Measurements from ENCODE around the gene GNB1L. TPM values are rescaled to one million over a fixed set of nuclear protein-coding genes. Genes with fewer than 3 reads are reported as not detected.

The GNB1L gene
- total RNA-seq, 2 experiments from 2014 or later: 7.6 to 12.4 TPM

DNA sequence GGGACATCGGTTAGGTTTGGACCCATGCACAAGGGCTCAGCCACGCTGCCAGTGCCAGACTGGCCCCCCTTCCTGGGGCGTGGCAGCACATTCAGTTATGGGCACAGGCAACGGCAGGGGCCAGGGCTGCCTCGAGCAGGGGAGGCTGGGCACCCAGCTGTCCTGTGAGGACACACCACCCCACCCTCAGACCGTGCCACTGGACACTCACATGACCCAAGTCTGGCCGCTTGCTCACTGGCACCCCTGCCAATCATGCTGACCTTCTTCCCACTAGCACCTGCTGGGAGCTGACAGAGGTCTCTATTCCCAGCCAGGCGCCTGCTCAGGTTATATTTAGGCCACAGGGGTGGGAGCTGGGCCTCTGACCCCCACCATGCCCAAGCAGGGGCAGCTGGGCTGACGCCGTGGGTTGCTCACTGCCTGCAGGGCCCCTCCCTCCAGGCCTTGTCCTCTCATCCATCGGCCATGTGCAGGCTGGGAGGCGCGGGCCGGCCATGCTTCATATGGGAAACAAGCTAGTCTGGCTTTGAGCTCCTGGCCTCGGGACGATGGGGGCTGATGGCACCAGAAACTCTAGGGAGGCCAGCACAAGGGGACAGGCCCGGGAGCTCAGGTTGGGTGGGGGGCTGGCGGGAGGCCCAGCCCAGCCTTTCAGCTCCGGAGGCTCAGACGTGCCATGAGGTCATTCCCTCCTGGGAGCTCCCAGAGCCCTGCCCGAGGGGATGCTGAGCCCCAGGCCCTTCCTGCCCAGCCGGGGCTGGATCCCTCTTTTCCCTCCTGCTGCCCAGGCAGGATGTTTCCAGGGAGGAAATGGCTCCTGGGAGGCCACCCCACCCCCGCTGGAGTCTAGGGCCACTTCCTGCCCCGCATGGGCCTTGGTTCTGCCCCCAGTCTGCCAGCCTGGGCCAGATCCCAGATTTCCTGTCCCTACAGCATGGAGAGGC is 109.2 kb downstream of the GNB1L start:
- CTCF ChIA-PET: interaction anchor here (0.5 to 1.4 kb wide), 3 partner anchors 15 to 267 kb away, joined by 3 to 7 read pairs (median 4); no protein-coding TSS in a partner anchor
- ATAC-seq: no peak
- Mint-ChIP-seq H3K36me3 (ENCODE audit: low read depth) (no peaks in the 10 kb centered on the region), H3K9me3 (ENCODE audit: low read depth) (no peaks in the 10 kb centered on the region), H3K27ac (no peak overlapping the region), H3K4me3 (no peak overlapping the region), H3K27me3 (no peaks in the 10 kb centered on the region), H3K4me1 (no peaks in the 10 kb centered on the region)
- intact Hi-C loops (cut with DNase I, micrococcal nuclease): no loop called here
- no peak for DNase-seq
- POLR2A ChIA-PET: no interaction called here

DNA sequence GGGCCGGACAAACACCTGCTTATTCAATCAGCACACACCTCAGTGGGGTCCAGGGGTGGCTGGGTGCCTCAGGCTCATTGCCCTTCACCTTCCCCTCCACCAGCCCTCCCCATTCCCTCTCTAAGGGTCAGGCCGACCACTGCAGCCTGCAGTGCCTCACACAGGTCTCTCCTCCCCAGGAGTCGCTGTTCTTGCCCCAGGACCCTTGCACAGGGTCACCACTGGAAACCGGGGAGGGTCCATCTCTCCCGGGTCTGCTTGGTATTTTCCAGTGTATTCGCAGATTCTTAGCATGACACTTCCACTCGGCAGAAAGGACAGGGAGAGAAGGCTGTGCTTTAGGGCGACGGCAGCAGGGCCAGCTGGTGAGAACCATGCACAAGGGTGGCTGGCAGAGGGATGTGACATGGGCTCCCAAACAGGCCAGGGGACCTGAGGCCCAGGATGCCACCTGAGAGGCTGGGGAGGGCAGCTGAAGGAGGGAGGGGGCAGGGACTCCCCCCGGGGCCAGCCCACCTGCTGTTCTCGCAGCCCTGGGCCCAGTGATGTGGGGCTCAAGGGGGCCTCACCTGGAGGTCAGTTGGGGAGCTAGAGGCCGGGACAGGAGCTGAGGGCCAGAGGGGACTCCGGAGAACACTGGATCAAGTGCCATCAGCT is 110.2 kb downstream of the GNB1L start:
- H3K36me3 Mint-ChIP-seq (ENCODE audit: low read depth): no peaks in the 10 kb centered on the region
- H3K4me3 Mint-ChIP-seq: no peak overlapping the region
- ATAC-seq (no peak), DNase-seq (no peak)
- no peaks in the 10 kb centered on the region for H3K4me1 Mint-ChIP-seq
- H3K27ac Mint-ChIP-seq: no peak overlapping the region
- ChIA-PET CTCF (interaction anchor here (0.6 to 1.4 kb wide), 2 partner anchors 12 to 15 kb away, joined by 3 to 7 read pairs; no protein-coding TSS in a partner anchor), POLR2A (no interaction called here)
- no peaks in the 10 kb centered on the region for H3K27me3 Mint-ChIP-seq
- H3K9me3 Mint-ChIP-seq (ENCODE audit: low read depth): no peaks in the 10 kb centered on the region
- intact Hi-C loops (cut with DNase I, micrococcal nuclease): no loop called here

DNA sequence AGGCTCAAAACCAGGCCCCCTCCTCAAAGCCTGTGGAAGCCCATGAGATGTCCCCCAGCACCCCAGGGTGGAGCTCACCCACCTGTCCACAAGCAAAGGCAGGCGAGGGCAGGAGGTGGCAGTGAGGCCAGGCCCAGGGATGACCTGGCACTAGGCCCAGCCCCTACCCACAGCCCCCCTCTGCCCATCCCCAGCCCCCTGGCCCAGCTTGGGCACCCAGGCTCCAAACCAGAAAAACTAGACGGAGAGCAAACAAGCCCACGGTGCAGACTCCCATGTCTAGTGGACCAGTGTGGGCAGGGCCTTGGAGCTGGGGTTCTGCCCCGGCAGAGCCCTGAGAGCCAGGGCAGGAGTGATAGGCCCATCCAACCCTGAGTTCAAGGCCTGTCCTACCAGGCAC is 111.0 kb downstream of the GNB1L start:
- Mint-ChIP-seq H3K27me3 (no peaks in the 10 kb centered on the region), H3K9me3 (ENCODE audit: low read depth) (no peaks in the 10 kb centered on the region), H3K4me3 (no peak overlapping the region), H3K36me3 (ENCODE audit: low read depth) (no peaks in the 10 kb centered on the region), H3K27ac (no peak overlapping the region), H3K4me1 (no peaks in the 10 kb centered on the region)
- intact Hi-C loops (cut with DNase I, micrococcal nuclease): no loop called here
- ATAC-seq (no peak), DNase-seq (no peak)
- ChIA-PET POLR2A (no interaction called here), CTCF (no interaction called here)

DNA sequence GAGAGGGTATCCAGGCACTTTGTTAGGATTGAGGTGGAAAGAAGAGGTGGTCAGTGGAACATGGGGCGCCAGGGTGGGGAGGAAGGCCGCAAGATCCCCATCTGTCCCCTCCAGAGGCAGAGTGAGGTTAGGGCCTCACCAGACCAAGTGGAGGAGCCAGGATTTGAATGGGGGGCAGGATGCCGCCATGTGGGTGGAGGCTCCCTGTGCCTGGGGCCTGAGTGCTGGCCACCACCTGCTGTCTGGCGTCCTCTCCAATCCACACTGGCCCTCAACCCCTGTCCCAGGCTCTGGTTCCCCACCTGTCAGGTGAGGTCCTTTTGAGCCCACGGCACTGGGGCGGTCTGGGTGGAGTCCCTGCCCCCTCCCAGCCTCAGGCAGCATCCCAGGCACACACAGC is 111.6 kb downstream of the GNB1L start:
- DNase-seq: no peak
- CTCF ChIA-PET: interaction anchor here (1.8 kb wide), 1 partner anchor 13 kb away, joined by 6 read pairs; no protein-coding TSS in a partner anchor

DNA sequence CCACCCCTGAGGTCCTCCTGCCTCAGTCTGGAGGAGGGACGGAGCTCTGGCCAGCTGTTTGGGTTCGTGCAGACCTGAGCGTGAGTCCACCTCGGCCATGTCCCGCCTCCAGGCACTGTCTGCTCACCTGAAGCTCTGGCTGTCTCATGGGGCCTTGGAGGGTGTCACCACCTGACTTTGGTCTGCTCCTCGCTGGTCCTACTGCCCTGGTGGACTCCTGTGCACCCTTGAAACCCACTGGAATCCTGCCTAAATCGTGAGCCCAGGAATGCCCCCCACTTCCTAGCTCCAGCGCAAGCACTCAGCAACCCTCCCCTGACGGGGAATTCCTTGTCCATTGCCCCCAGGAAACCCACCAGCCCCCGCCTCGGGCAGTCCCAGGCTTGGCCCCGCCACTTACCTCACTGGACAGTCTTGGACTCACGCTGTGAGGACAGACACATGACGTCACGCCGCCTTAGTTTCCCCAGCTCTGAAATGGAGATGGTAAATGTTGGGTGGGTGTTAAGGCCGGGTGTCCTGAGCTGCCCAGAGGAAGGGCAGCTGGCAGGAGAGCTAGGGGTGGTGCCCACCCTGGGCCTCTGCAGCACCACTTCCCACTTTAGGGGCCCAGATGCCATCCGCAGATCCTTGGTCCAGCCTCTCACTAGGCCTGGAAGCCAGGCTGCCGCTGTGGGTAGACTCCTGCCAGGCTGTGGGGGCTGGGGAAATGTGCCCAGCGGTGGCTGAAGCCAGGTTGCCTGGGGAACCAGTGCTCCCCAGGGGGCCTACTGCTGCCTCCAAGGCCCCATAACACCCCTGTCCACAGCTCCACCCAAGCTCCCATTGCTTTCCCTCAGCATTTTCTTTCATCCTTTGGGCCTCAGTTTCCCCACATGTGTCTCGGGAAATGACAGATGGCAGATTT is 112.3 kb downstream of the GNB1L start:
- Mint-ChIP-seq H3K27ac (no peak overlapping the region), H3K4me3 (no peak overlapping the region), H3K27me3 (no peaks in the 10 kb centered on the region), H3K9me3 (ENCODE audit: low read depth) (no peaks in the 10 kb centered on the region), H3K36me3 (ENCODE audit: low read depth) (no peaks in the 10 kb centered on the region), H3K4me1 (no peaks in the 10 kb centered on the region)
- ChIA-PET POLR2A (no interaction called here), CTCF (interaction anchor here (1.0 to 1.8 kb wide), 3 partner anchors 12 to 37 kb away, joined by 3 to 6 read pairs (median 3); no protein-coding TSS in a partner anchor)
- DNase-seq (no peak), ATAC-seq (no peak)
- intact Hi-C loops (cut with DNase I, micrococcal nuclease): no loop called here

More for the DNA sequence above, 111.6 kb downstream of the GNB1L start:
- Mint-ChIP-seq H3K27me3 (no peaks in the 10 kb centered on the region), H3K36me3 (ENCODE audit: low read depth) (no peaks in the 10 kb centered on the region), H3K9me3 (ENCODE audit: low read depth) (no peaks in the 10 kb centered on the region), H3K27ac (no peak overlapping the region), H3K4me3 (no peak overlapping the region), H3K4me1 (no peaks in the 10 kb centered on the region)
- POLR2A ChIA-PET: no interaction called here
- no peak for ATAC-seq
- intact Hi-C loops (cut with DNase I, micrococcal nuclease): no loop called here

DNA sequence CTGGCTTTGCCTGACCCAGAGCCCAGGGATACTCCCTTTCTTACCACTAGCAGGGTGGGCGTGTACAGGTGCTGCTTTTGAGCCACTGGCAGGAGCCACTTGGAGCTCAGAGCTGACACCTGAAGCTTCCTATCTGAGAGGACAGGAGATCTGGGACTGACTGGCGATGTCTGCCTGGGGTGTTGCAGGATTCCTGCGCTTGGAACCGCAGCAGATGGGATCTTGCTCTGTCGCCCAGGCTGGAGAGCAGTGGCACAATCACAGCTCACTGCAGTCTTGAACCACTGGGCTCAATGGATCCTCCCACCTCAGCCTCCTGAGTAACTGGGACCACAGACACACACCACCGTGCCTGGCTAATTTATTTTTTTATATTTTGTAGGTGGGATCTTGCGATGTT is 113.6 kb downstream of the GNB1L start:
- no peak for DNase-seq
- CTCF ChIA-PET: interaction anchor here (1.4 to 1.5 kb wide), 2 partner anchors 11 to 38 kb away, joined by 3 to 5 read pairs; no protein-coding TSS in a partner anchor
- ATAC-seq: no peak

DNA sequence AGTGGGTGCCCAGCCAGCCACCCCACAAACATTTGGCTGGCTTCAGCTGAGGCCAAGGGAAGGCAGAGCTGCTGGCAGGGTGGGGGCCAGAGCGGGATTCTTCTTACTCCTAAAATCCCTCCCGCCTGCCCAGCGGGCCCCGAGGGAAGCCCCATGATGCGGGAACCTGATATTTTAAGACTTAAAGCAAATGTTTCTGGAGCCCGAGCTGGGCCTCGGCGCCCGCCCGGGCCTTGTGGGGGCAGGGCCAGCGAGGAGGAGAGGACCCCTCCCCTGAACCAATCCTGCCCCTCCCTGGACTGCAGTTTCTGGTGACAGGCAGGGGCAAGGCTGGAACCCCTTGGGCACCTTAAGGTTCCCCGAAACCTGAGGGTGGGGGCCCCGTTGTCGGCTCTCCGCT is 114.1 kb downstream of the GNB1L start:
- Mint-ChIP-seq H3K4me3 (no peak overlapping the region), H3K27me3 (no peaks in the 10 kb centered on the region), H3K4me1 (no peaks in the 10 kb centered on the region), H3K27ac (no peak overlapping the region), H3K9me3 (ENCODE audit: low read depth) (no peaks in the 10 kb centered on the region), H3K36me3 (ENCODE audit: low read depth) (no peaks in the 10 kb centered on the region)
- intact Hi-C loops (cut with DNase I, micrococcal nuclease): no loop called here
- ChIA-PET POLR2A (no interaction called here), CTCF (interaction anchor here (1.5 kb wide), 1 partner anchor 10 kb away, joined by 5 read pairs; no protein-coding TSS in a partner anchor)
- DNase-seq (no peak), ATAC-seq (no peak)

More for the DNA sequence above, 113.6 kb downstream of the GNB1L start:
- Mint-ChIP-seq H3K4me1 (no peaks in the 10 kb centered on the region), H3K27me3 (no peaks in the 10 kb centered on the region), H3K36me3 (ENCODE audit: low read depth) (no peaks in the 10 kb centered on the region), H3K4me3 (no peak overlapping the region), H3K9me3 (ENCODE audit: low read depth) (no peaks in the 10 kb centered on the region), H3K27ac (no peak overlapping the region)
- intact Hi-C loops (cut with DNase I, micrococcal nuclease): no loop called here
- POLR2A ChIA-PET: no interaction called here

DNA sequence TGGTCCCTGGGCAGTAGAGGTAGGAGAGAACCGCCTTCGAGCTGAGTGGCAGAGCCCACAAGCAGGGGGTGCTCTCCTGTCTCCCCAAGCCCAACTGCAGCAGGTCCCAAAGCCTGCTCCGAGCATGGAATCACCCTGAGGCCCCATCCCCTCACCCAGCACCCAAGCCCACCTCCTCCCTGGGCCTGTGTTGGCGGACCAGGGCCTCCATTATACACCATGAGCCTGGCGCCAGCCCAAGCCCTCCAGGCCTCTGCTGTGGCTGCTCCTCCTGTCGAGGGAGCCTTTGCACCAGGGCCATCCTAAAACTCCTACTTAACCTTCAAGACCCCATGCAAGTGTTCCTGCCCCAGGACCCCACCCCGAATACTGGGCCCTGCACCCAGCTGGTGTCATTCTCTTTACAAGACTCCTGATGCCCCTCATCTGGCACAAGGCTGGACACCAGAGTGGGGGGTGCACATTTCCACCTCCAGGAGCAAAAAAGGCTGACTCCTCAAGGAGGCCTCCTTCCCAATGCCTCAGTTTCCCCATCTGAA is 114.7 kb downstream of the GNB1L start:
- DNase-seq (no peak), ATAC-seq (no peak)
- no peak overlapping the region for H3K4me3 Mint-ChIP-seq
- H3K9me3 Mint-ChIP-seq (ENCODE audit: low read depth): no peaks in the 10 kb centered on the region
- intact Hi-C loops (cut with DNase I, micrococcal nuclease): no loop called here
- POLR2A ChIA-PET: no interaction called here
- H3K27ac Mint-ChIP-seq: no peak overlapping the region
- H3K4me1 Mint-ChIP-seq: no peaks in the 10 kb centered on the region
- no peaks in the 10 kb centered on the region for H3K36me3 Mint-ChIP-seq (ENCODE audit: low read depth)
- no peaks in the 10 kb centered on the region for H3K27me3 Mint-ChIP-seq
- CTCF ChIA-PET: interaction anchor here (1.5 kb wide), 1 partner anchor 10 kb away, joined by 5 read pairs; no protein-coding TSS in a partner anchor

DNA sequence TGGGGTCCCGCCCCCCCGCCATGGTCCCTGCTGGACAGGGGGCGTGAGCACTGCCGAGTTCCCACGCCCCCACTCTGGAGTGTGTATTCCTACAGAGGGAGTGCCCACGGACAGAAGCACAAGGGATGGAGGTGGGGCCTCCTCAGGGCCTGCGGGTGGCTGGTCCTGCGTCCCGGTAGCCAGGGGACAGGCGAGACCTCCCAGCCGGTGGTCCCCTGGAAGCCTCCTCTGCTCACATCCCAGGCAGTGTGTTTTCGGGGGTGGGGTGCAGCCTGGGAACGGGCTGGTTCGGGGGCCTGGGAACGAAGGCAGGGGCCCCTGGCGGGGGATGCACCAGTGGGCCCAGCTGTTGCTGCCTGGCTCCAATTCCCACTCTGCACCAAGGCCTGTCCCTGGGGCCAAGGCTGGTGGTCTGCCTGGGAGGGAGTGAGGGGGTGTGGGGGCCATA is 115.2 kb downstream of the GNB1L start:
- CTCF ChIA-PET: interaction anchor here (1.5 kb wide), 1 partner anchor 9 kb away, joined by 5 read pairs; no protein-coding TSS in a partner anchor
- POLR2A ChIA-PET: no interaction called here
- Mint-ChIP-seq H3K4me1 (no peaks in the 10 kb centered on the region), H3K36me3 (ENCODE audit: low read depth) (no peaks in the 10 kb centered on the region), H3K4me3 (no peak overlapping the region), H3K9me3 (ENCODE audit: low read depth) (no peaks in the 10 kb centered on the region), H3K27me3 (no peaks in the 10 kb centered on the region), H3K27ac (no peak overlapping the region)
- ATAC-seq (no peak), DNase-seq (no peak)
- intact Hi-C loops (cut with DNase I, micrococcal nuclease): no loop called here

DNA sequence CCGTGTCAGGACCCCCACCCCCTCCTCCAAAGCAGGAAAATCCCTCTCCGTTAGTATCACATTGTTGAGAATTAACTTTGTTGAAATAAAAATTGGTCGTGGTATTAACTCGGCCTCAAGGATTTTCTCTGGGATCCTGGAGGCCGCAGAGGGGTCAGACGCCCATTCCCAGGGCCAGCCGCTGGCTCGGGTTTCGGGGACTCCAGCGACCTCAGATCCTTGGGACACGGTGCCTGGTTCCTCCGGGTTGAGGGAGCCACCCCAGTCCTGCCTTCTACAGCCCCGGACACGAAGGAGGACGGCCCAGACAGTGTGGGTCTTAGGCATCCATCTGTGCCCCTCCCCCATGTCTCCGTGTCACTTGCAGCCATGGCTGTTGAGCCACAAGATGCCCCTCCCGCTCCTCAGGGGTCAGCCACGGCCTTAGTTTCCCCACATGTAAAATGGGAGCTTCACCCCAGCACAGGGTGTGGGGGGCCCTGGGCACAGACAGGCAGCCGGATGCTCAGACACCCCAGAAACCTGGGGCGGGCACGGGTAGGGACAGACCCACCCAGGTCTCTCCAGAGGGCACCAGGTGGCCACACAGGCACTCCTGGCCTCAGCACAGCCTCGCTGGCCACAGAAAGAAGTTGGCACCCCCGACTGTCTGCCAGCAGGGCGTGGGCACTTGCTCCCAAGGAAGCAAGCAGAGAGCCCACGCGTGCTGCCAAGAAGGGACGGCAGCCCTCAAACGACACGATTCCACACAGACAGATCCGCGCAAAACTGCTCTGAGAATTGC is 115.8 kb downstream of the GNB1L start:
- H3K27me3 Mint-ChIP-seq: no peaks in the 10 kb centered on the region
- intact Hi-C loops (cut with DNase I, micrococcal nuclease): no loop called here
- POLR2A ChIA-PET: no interaction called here
- no peaks in the 10 kb centered on the region for H3K9me3 Mint-ChIP-seq (ENCODE audit: low read depth)
- ATAC-seq (no peak), DNase-seq (no peak)
- H3K36me3 Mint-ChIP-seq (ENCODE audit: low read depth): no peaks in the 10 kb centered on the region
- CTCF ChIA-PET: no interaction called here
- no peak overlapping the region for H3K4me3 Mint-ChIP-seq
- H3K27ac Mint-ChIP-seq: no peak overlapping the region
- no peaks in the 10 kb centered on the region for H3K4me1 Mint-ChIP-seq

All from activated CD4-positive, alpha-beta T cell treated with anti-CD3 and anti-CD28 coated beads for 36 hours (primary cell).